ENCODE measurements around the gene FAM228B. TPM values are rescaled to one million over a fixed set of nuclear protein-coding genes. Genes with fewer than 3 reads are reported as not detected.

FAM228B gene
- total RNA-seq, 1 experiment from 2014 or later: 7.9 TPM

- Histone ChIP-seq H3K9me3 (no peaks in the 10 kb centered on the region), H3K4me3 (ENCODE audit: low read depth, low read length) (peak overlapping the region; percentile 72), H3K4me1 (peaks cover 17% of the 10 kb centered on the region), H3K36me3 (ENCODE audit: control insufficient read depth, insufficient read depth, low read length) (peaks cover 2% of the 10 kb centered on the region), H3K27me3 (replicated peaks; ENCODE audit: control insufficient read depth, insufficient read depth, low read length) (no peaks in the 10 kb centered on the region)
- Mint-ChIP-seq H3K36me3 (ENCODE audit: insufficient read depth, unreplicated experiment) (peaks cover 71% of the 10 kb centered on the region), H3K27me3 (ENCODE audit: insufficient read depth, unreplicated experiment) (no peaks in the 10 kb centered on the region), H3K4me1 (ENCODE audit: low read depth, unreplicated experiment) (peaks cover 28% of the 10 kb centered on the region), H3K27ac (ENCODE audit: unreplicated experiment) (peak overlapping the region; percentile 96), H3K9me3 (ENCODE audit: unreplicated experiment) (no peaks in the 10 kb centered on the region), H3K4me3 (ENCODE audit: unreplicated experiment) (peak overlapping the region; percentile 99)
- no peak for TF ChIP-seq CTCF (IDR thresholded peaks at IDR 0.05; ENCODE audit: insufficient read depth in 1 of 2, low read depth in 1 of 2, low read length in 1 of 2, severe bottlenecking in 1 of 2, unreplicated experiment in 1 of 2)
- intact Hi-C loops (cut with micrococcal nuclease; ENCODE audit: unreplicated experiment): loop anchor here (2.0 kb wide), 2 partner anchors 87 to 151 kb away; partner anchors contain the start of gene ATAD2B
- ChIA-PET CTCF (interaction anchor here (1.1 to 2.0 kb wide), 3 partner anchors 31 to 150 kb away, joined by 4 to 30 read pairs (median 11); partner anchors contain the start of genes ATAD2B and WDCP), POLR2A (interaction anchor here (1.2 to 2.3 kb wide), 2 partner anchors 30 to 153 kb away, joined by 5 to 47 read pairs; partner anchors contain the start of gene WDCP)
- peak in 1 of 2 experiments; percentile 25 for DNase-seq
- TSS peak; percentile 76 for BruUV-seq (replicated peaks)
Observed at GRCh38 chr2:24077535-24077877, 45.8 kb upstream of the FAM228B start.

- BruUV-seq (replicated peaks): no TSS peak
- Histone ChIP-seq H3K27me3 (replicated peaks; ENCODE audit: control insufficient read depth, insufficient read depth, low read length) (no peaks in the 10 kb centered on the region), H3K9me3 (no peaks in the 10 kb centered on the region), H3K4me3 (ENCODE audit: low read depth, low read length) (peak overlapping the region; percentile 72), H3K36me3 (ENCODE audit: control insufficient read depth, insufficient read depth, low read length) (peaks cover 2% of the 10 kb centered on the region; the same call in 1 of the 2 replicates), H3K4me1 (peaks cover 20% of the 10 kb centered on the region)
- ChIA-PET POLR2A (interaction anchor here (2.3 kb wide), 1 partner anchor 31 kb away, joined by 47 read pairs; the partner anchor contains the start of gene WDCP), CTCF (no interaction called here)
- peak; percentile 52 to 55 for DNase-seq
- H3K36me3 Mint-ChIP-seq (ENCODE audit: insufficient read depth, unreplicated experiment): peaks cover 69% of the 10 kb centered on the region
- H3K27ac Mint-ChIP-seq (ENCODE audit: unreplicated experiment): peak overlapping the region; percentile 96
- H3K27me3 Mint-ChIP-seq (ENCODE audit: insufficient read depth, unreplicated experiment): no peaks in the 10 kb centered on the region
- H3K4me1 Mint-ChIP-seq (ENCODE audit: low read depth, unreplicated experiment): peaks cover 28% of the 10 kb centered on the region
- intact Hi-C loops (cut with micrococcal nuclease; ENCODE audit: unreplicated experiment): loop anchor here (2.0 kb wide), 2 partner anchors 87 to 151 kb away; partner anchors contain the start of gene ATAD2B
- peak overlapping the region; percentile 99 for H3K4me3 Mint-ChIP-seq (ENCODE audit: unreplicated experiment)
- TF ChIP-seq CTCF (IDR thresholded peaks at IDR 0.05; ENCODE audit: insufficient read depth in 1 of 2, low read depth in 1 of 2, low read length in 1 of 2, severe bottlenecking in 1 of 2, unreplicated experiment in 1 of 2): no peak
- H3K9me3 Mint-ChIP-seq (ENCODE audit: unreplicated experiment): no peaks in the 10 kb centered on the region
Observed at GRCh38 chr2:24077879-24078278, 45.4 kb upstream of the FAM228B start.

- TF ChIP-seq CTCF (IDR thresholded peaks at IDR 0.05; ENCODE audit: insufficient read depth in 1 of 2, low read depth in 1 of 2, low read length in 1 of 2, severe bottlenecking in 1 of 2, unreplicated experiment in 1 of 2): no peak
- H3K27me3 Mint-ChIP-seq (ENCODE audit: insufficient read depth, unreplicated experiment): no peaks in the 10 kb centered on the region
- CTCF ChIA-PET: no interaction called here
- H3K27me3 ChIP-seq (replicated peaks; ENCODE audit: control insufficient read depth, insufficient read depth, low read length): no peaks in the 10 kb centered on the region
- 0 out of 2 replicates have a peak, but pooled peaks cover 3% of the 10 kb centered on the region for H3K36me3 ChIP-seq (ENCODE audit: control insufficient read depth, insufficient read depth, low read length)
- peaks cover 20% of the 10 kb centered on the region for H3K4me1 ChIP-seq
- BruUV-seq (replicated peaks): no TSS peak
- peaks cover 73% of the 10 kb centered on the region for H3K36me3 Mint-ChIP-seq (ENCODE audit: insufficient read depth, unreplicated experiment)
- H3K9me3 ChIP-seq: no peaks in the 10 kb centered on the region
- peaks cover 20% of the 10 kb centered on the region for H3K4me1 Mint-ChIP-seq (ENCODE audit: low read depth, unreplicated experiment)
- no peak overlapping the region for H3K27ac Mint-ChIP-seq (ENCODE audit: unreplicated experiment)
- DNase-seq: no peak
- no peaks in the 10 kb centered on the region for H3K9me3 Mint-ChIP-seq (ENCODE audit: unreplicated experiment)
- no peak overlapping the region for H3K4me3 ChIP-seq (ENCODE audit: low read depth, low read length)
- POLR2A ChIA-PET: no interaction called here
- intact Hi-C loops (cut with micrococcal nuclease; ENCODE audit: unreplicated experiment): no loop called here
- H3K4me3 Mint-ChIP-seq (ENCODE audit: unreplicated experiment): no peak overlapping the region
Observed at GRCh38 chr2:24080701-24081100, 42.6 kb upstream of the FAM228B start.

Measured in Caco-2 (cell line).